Adipocyte (in vitro differentiated cells): ENCODE measurements around the gene USF2.

Experiments used
- DNase-seq: peaks from one replicate; pipeline ENCODE4 v3.0.0-alpha.2; 2015; ENCODE audit warnings: low read depth
- H3K27me3 ChIP-seq: replicated peaks from 2 replicates; pipeline ENCODE4 v1.7.0; 2013; ENCODE audit warnings: mild to moderate bottlenecking, low read length, moderate library complexity; ENCODE audit not compliant: control insufficient read depth, insufficient read depth
- H3K36me3 ChIP-seq: 2 replicates; pipeline ENCODE4 v1.7.0; 2013; ENCODE audit warnings: low read length, mild to moderate bottlenecking, moderate library complexity; ENCODE audit not compliant: control insufficient read depth, insufficient read depth, severe bottlenecking
- H3K4me1 ChIP-seq: 2 replicates; pipeline ENCODE4 v1.7.0; 2013; ENCODE audit warnings: mild to moderate bottlenecking, low read length, moderate library complexity; ENCODE audit not compliant: control insufficient read depth, insufficient read depth
- H3K4me3 ChIP-seq: 2 replicates; pipeline ENCODE4 v1.7.0; 2013; ENCODE audit warnings: mild to moderate bottlenecking, low read length, moderate library complexity
- H3K9ac ChIP-seq: 2 replicates; pipeline ENCODE4 v1.7.0; 2013; ENCODE audit warnings: mild to moderate bottlenecking, low read length, moderate library complexity
- H3K9me3 ChIP-seq: 2 replicates; pipeline ENCODE4 v1.7.0; 2013; ENCODE audit warnings: mild to moderate bottlenecking, low read length, moderate library complexity; ENCODE audit not compliant: control insufficient read depth

The USF2 gene

GRCh38 chr19:35310331-35310730, 41.6 kb downstream of the USF2 start:
- no peak for DNase-seq

GRCh38 chr19:35310811-35311465, 42.2 kb downstream of the USF2 start:
- H3K36me3 ChIP-seq, result no peaks in the 10 kb centered on the region
- no peaks in the 10 kb centered on the region for H3K4me1 ChIP-seq
- H3K9me3 ChIP-seq, result no peaks in the 10 kb centered on the region
- H3K4me3 ChIP-seq, result no peak overlapping the region
- no peak overlapping the region for H3K9ac ChIP-seq
- DNase-seq, result no peak
- peaks cover 7% of the 10 kb centered on the region for H3K27me3 ChIP-seq

More at GRCh38 chr19:35310331-35310730, 41.6 kb downstream of the USF2 start:
- no peaks in the 10 kb centered on the region for H3K36me3 ChIP-seq
- no peaks in the 10 kb centered on the region for H3K4me1 ChIP-seq
- no peak overlapping the region for H3K9ac ChIP-seq
- H3K9me3 ChIP-seq, result no peaks in the 10 kb centered on the region
- no peak overlapping the region for H3K4me3 ChIP-seq
- peaks cover 7% of the 10 kb centered on the region for H3K27me3 ChIP-seq

GRCh38 chr19:35311901-35312665, 43.3 kb downstream of the USF2 start:
- H3K36me3 ChIP-seq, result no peaks in the 10 kb centered on the region
- no peaks in the 10 kb centered on the region for H3K9me3 ChIP-seq
- peaks cover 7% of the 10 kb centered on the region for H3K27me3 ChIP-seq
- DNase-seq, result no peak
- no peak overlapping the region for H3K9ac ChIP-seq
- no peaks in the 10 kb centered on the region for H3K4me1 ChIP-seq
- H3K4me3 ChIP-seq, result no peak overlapping the region

- peaks cover 2% of the 10 kb centered on the region for H3K4me1 ChIP-seq
- DNase-seq, result no peak
Measured at GRCh38 chr19:35313587-35313986, 44.8 kb downstream of the USF2 start.

GRCh38 chr19:35314031-35314430, 45.3 kb downstream of the USF2 start:
- DNase-seq, result no peak
- Histone ChIP-seq H3K36me3 (no peaks in the 10 kb centered on the region), H3K4me3 (no peak overlapping the region), H3K27me3 (peaks cover 4% of the 10 kb centered on the region), H3K4me1 (peaks cover 6% of the 10 kb centered on the region), H3K9me3 (no peaks in the 10 kb centered on the region), H3K9ac (no peak overlapping the region)

More at GRCh38 chr19:35313587-35313986, 44.8 kb downstream of the USF2 start:
- Histone ChIP-seq H3K4me3 (no peak overlapping the region), H3K9ac (no peak overlapping the region), H3K36me3 (no peaks in the 10 kb centered on the region), H3K9me3 (no peaks in the 10 kb centered on the region), H3K27me3 (peaks cover 4% of the 10 kb centered on the region)

- Histone ChIP-seq H3K9ac (no peak overlapping the region), H3K4me1 (peaks cover 9% of the 10 kb centered on the region), H3K4me3 (no peak overlapping the region), H3K27me3 (peaks cover 4% of the 10 kb centered on the region), H3K9me3 (no peaks in the 10 kb centered on the region), H3K36me3 (no peaks in the 10 kb centered on the region)
- DNase-seq, result no peak
Measured at GRCh38 chr19:35314858-35315470, 46.2 kb downstream of the USF2 start.

- Histone ChIP-seq H3K36me3 (no peaks in the 10 kb centered on the region), H3K4me3 (no peak overlapping the region), H3K9ac (no peak overlapping the region), H3K27me3 (peaks cover 4% of the 10 kb centered on the region), H3K9me3 (no peaks in the 10 kb centered on the region), H3K4me1 (peaks cover 9% of the 10 kb centered on the region)
- DNase-seq, result no peak
Measured at GRCh38 chr19:35315883-35316282, 47.1 kb downstream of the USF2 start.

- DNase-seq, result no peak
- no peaks in the 10 kb centered on the region for H3K36me3 ChIP-seq
- no peak overlapping the region for H3K4me3 ChIP-seq
- peaks cover 9% of the 10 kb centered on the region for H3K4me1 ChIP-seq
- H3K9ac ChIP-seq, result no peak overlapping the region
- H3K9me3 ChIP-seq, result no peaks in the 10 kb centered on the region
- peaks cover 4% of the 10 kb centered on the region for H3K27me3 ChIP-seq
Measured at GRCh38 chr19:35316560-35316959, 47.8 kb downstream of the USF2 start.

GRCh38 chr19:35317464-35318043, 48.8 kb downstream of the USF2 start:
- Histone ChIP-seq H3K9ac (no peak overlapping the region), H3K9me3 (peaks cover 7% of the 10 kb centered on the region), H3K36me3 (no peaks in the 10 kb centered on the region), H3K27me3 (peaks cover 4% of the 10 kb centered on the region), H3K4me1 (peaks cover 9% of the 10 kb centered on the region), H3K4me3 (no peak overlapping the region)
- DNase-seq, result no peak

- Histone ChIP-seq H3K4me3 (no peak overlapping the region), H3K4me1 (peaks cover 9% of the 10 kb centered on the region), H3K27me3 (peaks cover 4% of the 10 kb centered on the region), H3K9me3 (peaks cover 7% of the 10 kb centered on the region), H3K9ac (no peak overlapping the region), H3K36me3 (no peaks in the 10 kb centered on the region)
- DNase-seq, result peak; percentile 14
Measured at GRCh38 chr19:35318679-35319448, 50.1 kb downstream of the USF2 start.
